HG02840 (cell line): ENCODE measurements around the gene NBEAL1.
"Not testable (repeated sequence)": the region's sequence is repeated elsewhere in the genome, so short reads cannot be mapped to it uniquely, and the experiment has no call there.

Experiments
- ATAC-seq: cut with Tn5 transposase; IDR thresholded peaks from one replicate; pipeline ENCODE4 v1.9.1; 2021; ENCODE audit warnings: mild to moderate bottlenecking, moderate library complexity, moderate number of reproducible peaks; ENCODE audit not compliant: unreplicated experiment, low FRiP score

The NBEAL1 gene

GRCh38 chr2:203104273-203104672 is 89.6 kb downstream of the NBEAL1 start:
- no peak for ATAC-seq

GRCh38 chr2:203105996-203106395 is 91.3 kb downstream of the NBEAL1 start:
- no peak for ATAC-seq

DNA sequence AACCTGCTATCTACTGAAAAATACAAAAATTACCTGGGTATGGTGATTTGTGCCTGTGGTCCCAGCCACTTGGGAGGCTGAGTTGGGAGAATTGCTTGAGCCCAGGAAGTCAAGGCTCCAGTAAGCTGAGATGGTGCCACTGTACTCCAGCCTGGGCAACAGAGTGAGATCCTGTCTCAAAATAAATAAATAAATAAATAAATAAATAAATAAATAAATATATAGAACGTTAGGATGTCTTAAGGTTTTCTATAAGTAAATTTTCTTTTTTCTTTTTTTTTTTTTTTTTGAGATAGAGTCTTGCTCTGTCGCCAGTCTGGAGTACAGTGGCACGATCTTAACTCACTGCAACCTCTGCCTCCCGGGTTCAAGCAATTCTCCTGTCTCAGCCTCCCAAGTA is 95.8 kb downstream of the NBEAL1 start:
- ATAC-seq: not testable (repeated sequence)

DNA sequence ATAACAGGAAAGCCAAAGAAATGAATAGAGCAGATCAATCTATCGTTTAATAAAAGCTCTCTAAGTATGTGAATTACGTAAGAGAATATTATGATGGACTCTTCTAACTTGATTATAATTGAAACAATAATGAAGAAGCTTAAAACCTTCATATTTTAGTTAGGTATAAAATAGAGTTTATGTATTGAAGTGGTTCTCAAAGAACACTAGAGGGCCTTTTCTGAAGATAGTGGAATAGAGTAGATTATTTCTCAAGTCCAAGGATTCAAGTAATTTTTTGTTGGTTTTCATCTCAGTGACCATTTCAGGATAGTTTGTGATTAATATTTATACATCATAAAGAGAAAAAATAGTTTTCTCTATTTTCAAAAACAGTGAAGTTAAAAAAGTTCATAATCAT is 97.7 kb downstream of the NBEAL1 start:
- ATAC-seq: no peak

DNA sequence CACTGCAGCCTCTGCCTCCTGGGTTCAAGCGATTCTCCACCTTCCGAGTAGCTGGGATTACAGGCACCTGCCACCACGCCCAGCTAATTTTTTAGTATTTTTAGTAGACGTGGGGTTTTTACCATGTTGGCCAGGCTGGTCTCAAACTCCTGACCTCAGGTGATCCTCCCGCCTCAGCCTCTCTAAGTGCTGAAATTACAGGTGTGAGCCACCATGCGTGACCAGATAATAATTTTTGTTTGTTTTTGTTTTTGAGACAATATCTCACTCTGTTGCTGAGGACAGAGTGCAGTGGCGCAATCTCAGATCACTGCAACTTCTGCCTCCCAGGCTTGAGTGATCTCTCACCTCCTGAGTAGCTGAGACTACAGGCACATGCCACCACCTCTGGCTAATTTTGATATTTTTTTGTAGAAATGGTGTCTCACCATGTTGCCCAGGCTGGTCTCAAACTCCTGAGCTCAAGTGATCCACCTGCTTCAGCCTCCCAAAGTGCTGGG is 100.6 kb downstream of the NBEAL1 start:
- ATAC-seq: not testable (repeated sequence)

- no peak for ATAC-seq
These were observed 107.8 kb downstream of the NBEAL1 start for GRCh38 chr2:203122317-203122986.

DNA sequence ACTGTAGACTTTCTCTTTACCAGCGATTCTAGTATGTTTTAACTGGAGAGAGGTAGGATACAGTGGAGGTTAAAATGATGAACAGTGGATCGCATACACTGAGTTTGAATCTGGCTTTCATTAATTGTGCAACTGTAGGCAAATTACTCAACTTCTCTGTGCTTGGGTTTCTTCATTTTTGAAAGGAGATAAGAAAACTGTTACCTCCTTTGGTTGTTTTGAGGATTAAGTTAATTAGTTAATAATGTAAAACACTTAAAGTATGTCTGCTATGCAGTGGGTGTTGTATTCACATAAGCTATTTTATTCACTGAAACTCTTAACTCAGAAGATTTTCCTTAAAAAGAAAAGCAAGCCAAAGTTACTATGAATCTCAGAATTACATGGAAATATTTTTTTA is 112.3 kb downstream of the NBEAL1 start:
- ATAC-seq: no peak

DNA sequence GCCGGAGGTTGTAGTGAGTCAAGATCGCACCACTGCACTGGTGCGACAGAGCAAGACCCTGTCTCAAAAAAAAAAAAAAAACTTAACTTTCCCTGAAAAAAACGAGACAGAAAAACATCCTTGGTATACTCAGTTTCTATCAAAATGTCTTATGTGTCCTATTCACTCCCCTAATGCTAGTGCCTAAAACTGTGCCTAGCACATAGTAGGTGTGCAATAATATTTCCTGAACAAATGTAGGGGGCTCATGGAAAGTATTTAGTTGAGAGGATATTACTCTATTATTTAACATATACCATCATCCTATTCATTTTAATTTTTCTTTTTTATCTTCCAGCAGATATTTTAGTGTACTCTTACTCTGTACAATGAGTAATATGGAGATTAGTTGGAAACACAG is 120.4 kb downstream of the NBEAL1 start:
- ATAC-seq: no peak

DNA sequence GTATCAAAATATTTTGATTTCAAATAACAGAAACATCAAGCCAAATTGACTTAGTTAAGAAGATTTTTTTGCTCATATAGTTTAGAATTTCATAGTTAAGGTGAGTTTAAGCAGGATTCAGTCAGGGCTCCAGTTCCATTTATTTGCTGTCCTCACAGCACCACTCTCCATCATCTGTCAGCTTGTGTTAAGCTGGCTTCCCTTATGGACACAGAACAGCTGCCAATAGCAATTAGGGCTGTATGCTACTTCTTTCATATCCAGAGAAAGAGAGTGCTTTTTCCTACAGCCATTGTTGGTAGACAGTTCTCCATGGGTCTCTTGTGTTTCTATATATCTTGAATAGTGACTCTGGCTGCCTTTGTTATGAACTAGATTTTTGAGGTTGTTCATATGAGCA is 128.7 kb downstream of the NBEAL1 start:
- no peak for ATAC-seq

DNA sequence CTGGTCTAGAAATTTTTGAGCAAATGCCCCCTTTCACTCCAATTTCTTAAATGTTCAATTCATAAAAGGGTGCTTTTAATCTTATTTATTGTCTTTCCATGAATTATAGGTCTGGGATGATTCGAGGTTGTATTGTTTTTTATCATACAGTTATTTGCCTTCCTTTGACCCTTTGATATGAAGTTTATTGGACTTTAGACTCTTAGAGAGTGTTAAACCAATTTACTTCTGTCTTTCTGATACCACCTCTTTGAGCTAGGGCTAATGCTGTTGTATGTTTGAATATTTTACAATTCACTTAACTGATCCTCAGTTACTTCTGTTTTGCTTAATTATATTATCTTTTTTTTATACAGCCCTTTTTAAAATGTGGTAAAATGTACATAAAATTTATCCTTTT is 134.5 kb downstream of the NBEAL1 start:
- ATAC-seq: no peak

DNA sequence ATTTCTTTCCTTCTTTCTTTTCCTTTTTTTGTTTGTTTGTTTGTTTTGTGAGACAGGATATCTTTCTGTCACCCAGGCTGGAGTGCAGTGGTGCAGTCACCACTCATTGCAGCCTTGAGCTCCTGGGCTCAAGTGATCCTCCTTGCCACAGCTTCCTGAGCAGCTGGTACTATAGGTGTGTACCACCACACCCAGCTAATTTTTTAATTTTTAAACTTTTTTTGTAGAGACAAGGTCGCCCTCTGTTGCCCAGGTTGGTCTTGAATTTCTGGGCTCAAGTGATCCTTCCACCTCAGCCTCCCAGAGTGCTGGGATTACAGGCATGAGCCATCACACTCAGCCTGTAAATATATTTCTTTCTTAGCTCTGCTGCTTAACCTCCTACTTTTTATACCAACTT is 140.7 kb downstream of the NBEAL1 start:
- no peak for ATAC-seq

- ATAC-seq: not testable (repeated sequence)
These were observed 148.0 kb downstream of the NBEAL1 start for GRCh38 chr2:203162722-203163121.

DNA sequence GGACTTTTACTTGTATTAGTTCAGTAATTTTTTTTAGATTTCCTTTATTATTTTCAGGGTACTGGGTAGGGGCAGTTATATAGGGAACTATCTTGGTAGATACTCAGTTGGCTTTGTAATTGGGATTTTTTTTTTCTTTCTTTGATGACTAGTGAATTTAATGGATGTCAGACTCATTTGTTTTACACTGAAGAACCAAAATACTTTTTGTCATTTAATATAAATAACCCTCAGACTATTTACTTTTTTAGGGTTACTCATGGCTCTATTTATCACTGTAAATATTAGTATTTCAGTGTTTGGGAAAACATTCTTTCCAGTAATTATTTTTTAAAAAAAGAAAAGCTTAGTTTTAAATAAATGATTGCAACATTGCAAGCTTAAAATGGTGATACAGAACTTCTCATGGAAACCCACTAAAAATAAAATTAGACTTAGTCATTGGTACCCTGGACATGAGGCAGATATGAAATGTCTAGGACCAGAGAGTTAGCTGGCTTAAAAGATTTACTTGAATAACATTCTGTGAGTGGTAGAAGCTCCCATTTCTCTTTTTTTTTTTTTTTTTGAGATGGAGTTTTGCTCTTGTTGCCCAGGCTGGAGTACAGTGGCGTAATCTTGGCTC is 149.7 kb downstream of the NBEAL1 start:
- ATAC-seq: no peak

- no peak for ATAC-seq
These were observed 153.1 kb downstream of the NBEAL1 start for GRCh38 chr2:203167751-203168150.

- ATAC-seq: no peak
These were observed 155.8 kb downstream of the NBEAL1 start for GRCh38 chr2:203170502-203170901.

DNA sequence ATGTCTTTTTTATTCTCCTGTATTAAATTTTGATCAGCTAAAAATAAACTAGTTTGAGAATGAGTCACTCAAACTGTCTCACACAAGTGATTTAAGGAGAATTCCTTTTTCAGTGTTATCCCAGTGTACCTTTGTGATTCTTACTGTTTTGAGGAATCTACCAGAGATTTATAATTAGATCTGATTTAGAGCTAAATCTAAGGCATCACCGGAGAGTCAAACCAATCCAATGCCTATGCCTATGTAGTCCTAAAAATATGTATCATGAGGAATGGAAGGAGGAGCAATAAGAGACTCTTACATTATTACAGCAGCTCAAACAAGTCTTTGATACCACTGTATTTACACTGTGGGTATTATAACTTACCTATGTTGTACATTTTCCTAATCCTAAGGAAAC is 160.7 kb downstream of the NBEAL1 start:
- ATAC-seq: no peak

- no peak for ATAC-seq
These were observed 162.7 kb downstream of the NBEAL1 start for GRCh38 chr2:203177361-203177760.

DNA sequence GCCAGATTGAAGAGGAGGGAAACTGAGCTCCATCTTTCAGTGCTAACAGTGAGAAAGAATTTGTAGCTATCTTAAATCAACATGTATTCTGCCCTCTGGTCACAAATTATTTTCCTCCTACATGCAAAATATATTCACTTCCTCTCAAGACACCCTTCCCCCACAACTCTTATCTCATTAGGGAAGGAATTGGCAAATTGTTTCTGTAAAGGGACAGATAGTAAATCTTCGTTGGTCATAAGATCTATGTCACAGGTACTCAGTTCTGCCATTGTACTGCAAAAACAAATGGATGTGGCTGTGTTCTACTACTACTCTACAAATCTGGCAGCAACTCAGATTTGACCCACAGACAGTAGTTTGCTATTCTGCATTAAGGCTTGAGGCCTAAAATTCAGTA is 171.2 kb downstream of the NBEAL1 start:
- no peak for ATAC-seq

DNA sequence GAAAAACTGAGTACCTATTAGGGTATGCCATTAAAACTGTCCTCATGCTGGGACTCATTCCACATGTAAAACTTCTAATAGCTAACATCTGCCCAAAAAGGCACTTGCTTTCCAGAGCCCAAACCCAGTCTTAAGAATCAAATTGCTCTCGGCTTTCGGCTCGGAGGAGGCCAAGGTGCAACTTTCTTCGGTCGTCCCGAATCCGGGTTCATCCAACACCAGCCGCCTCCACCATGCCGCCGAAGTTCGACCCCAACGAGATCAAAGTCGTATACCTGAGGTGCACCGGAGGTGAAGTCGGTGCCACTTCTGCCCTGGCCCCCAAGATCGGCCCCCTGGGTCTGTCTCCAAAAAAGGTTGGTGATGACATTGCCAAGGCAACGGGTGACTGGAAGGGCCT is 175.9 kb downstream of the NBEAL1 start:
- not testable (repeated sequence) for ATAC-seq

GRCh38 chr2:203191026-203191425 is 176.4 kb downstream of the NBEAL1 start:
- ATAC-seq: not testable (repeated sequence)

GRCh38 chr2:203191961-203192360 is 177.3 kb downstream of the NBEAL1 start:
- ATAC-seq: no peak

DNA sequence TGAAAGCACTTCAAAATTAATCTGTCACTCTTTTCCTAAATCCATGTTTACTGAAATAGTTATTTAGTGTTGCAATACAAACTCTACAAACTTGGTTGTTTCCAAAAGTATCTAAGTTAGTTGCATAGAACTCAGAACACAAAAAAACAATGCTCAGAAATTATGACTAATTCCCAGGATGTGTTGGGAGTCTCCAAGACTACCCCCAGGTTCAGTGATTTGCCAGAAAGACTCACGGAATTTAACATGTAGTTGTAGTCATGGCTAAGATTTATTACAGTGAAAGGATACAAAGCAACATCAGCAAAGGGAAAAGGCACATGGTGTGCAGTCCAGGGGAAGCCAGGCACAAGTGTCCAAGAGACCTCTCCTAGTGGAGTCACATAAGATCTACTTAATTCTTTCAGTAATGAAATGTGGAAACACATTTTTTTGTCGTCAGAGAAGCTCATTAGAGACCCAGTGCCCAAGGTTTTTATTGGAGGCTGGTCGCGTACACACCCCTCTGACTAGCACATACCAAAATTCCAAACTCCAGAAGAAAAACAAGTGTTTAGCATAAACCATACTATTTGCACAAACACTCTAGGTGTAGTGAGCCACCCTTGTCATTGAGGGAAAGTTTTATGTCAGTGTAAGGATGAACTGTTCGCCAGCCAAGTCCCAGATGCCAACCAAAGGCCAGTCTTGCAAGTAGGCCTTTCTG is 180.8 kb downstream of the NBEAL1 start:
- ATAC-seq: no peak
